ENCODE data around the gene MGAT4A. TPM values are rescaled to one million over a fixed set of nuclear protein-coding genes. Genes with fewer than 3 reads are reported as not detected.
A peak's percentile ranks its signal among the peaks of the same experiment; 100 is the strongest.
"Not testable (repeated sequence)": the region's sequence is repeated elsewhere in the genome, so short reads cannot be mapped to it uniquely, and the experiment has no call there.

The MGAT4A gene
- total and polyA plus RNA-seq, 2 donors (not counting 1 experiment from before 2014, with no cell fraction given) = 16.5 to 32.7 TPM

- Histone ChIP-seq H4K20me1 (ENCODE audit: control insufficient read depth, insufficient read depth, low read length, poor library complexity, severe bottlenecking) (no peaks in the 10 kb centered on the region), H3K4me3 (ENCODE audit: control extremely low read depth in 1 of 5, extremely low read depth in 1 of 5, insufficient read depth in 1 of 5, low read depth in 2 of 5, low read length in 4 of 5) (peak overlapping the region in 4 of 5 experiments; percentile 5 to 42 (median 31)), H3K36me3 (replicated peaks in 1 of 2; ENCODE audit: control extremely low read depth in 1 of 2, control insufficient read depth in 1 of 2, extremely low read depth in 1 of 2, insufficient read depth in 2 of 2, low read length in 1 of 2) (no peaks in the 10 kb centered on the region), H2AFZ (ENCODE audit: insufficient read depth, low read depth, low read length, poor library complexity, severe bottlenecking) (peak overlapping the region; percentile 40), H3K4me1 (ENCODE audit: control insufficient read depth in 2 of 2, insufficient read depth in 2 of 2, low read length in 2 of 2) (peaks cover 57 to 60% of the 10 kb centered on the region in 2 donors), H3K79me2 (ENCODE audit: control insufficient read depth, insufficient read depth, low read length) (no peaks in the 10 kb centered on the region), H3K27ac (ENCODE audit: low read length in 2 of 2) (peak overlapping the region; percentile 38 to 70), H3K4me2 (replicated peaks; ENCODE audit: low read depth, low read length, poor library complexity, severe bottlenecking) (peak overlapping the region; percentile 76), H3K9ac (ENCODE audit: low read length) (peak overlapping the region; percentile 52), H3K9me3 (ENCODE audit: control extremely low read depth in 1 of 3, control insufficient read depth in 2 of 3, insufficient read depth in 1 of 3, low read length in 2 of 3) (peaks cover 0 to 1% (median 0%) of the 10 kb centered on the region in 3 donors), H3K27me3 (replicated peaks in 1 of 4; ENCODE audit: control extremely low read depth in 1 of 4, control insufficient read depth in 3 of 4, insufficient read depth in 4 of 4, low read length in 3 of 4) (no peaks in the 10 kb centered on the region)
- peak overlapping the region; percentile 76 for H3K4me3 Mint-ChIP-seq
- DNase-seq (peak; percentile 81), ATAC-seq (ENCODE audit: low read depth) (peak; percentile 91)
- TF ChIP-seq CTCF (IDR thresholded peaks at IDR 0.05) = no peak
- TF ChIP-seq EZH2 (IDR thresholded peaks at IDR 0.05; ENCODE audit: borderline replicate concordance, insufficient read depth, low read depth, low read length, poor library complexity, severe bottlenecking) = no peak
- POLR2A ChIA-PET = interaction anchor here (0.8 kb wide), 1 partner anchor 27 kb away, joined by 3 read pairs; the partner anchor contains the start of gene MGAT4A
- H3K27ac Mint-ChIP-seq = peak overlapping the region; percentile 81
- H3K27me3 Mint-ChIP-seq = no peaks in the 10 kb centered on the region
- H3K9me3 Mint-ChIP-seq (ENCODE audit: insufficient read depth) = no peaks in the 10 kb centered on the region
- 0% methylated on average over 8 of the region's 9 CpGs for WGBS (ENCODE audit: insufficient coverage)
- CTCF ChIA-PET = interaction anchor here (0.9 to 1.8 kb wide), 3 partner anchors 27 to 109 kb away, joined by 6 to 7 read pairs (median 6); partner anchors contain the start of gene MGAT4A
- intact Hi-C loops (cut with micrococcal nuclease) = loop anchor here (1.0 to 5.0 kb wide), 2 partner anchors 27 to 46 kb away; partner anchors contain the start of gene MGAT4A
- H3K4me1 Mint-ChIP-seq = peaks cover 51% of the 10 kb centered on the region
Measured at GRCh38 chr2:98757904-98758421, 27.0 kb upstream of the MGAT4A start.

- no peak overlapping the region for H2AFZ ChIP-seq (ENCODE audit: insufficient read depth, low read depth, low read length, poor library complexity, severe bottlenecking)
- no peak overlapping the region for H3K4me2 ChIP-seq (replicated peaks; ENCODE audit: low read depth, low read length, poor library complexity, severe bottlenecking)
- peaks cover 33 to 34% of the 10 kb centered on the region in 2 donors for H3K4me1 ChIP-seq (ENCODE audit: control insufficient read depth in 2 of 2, insufficient read depth in 2 of 2, low read length in 2 of 2)
- H3K9me3 ChIP-seq (ENCODE audit: control extremely low read depth in 1 of 3, control insufficient read depth in 2 of 3, insufficient read depth in 1 of 3, low read length in 2 of 3) = no peaks in the 10 kb centered on the region
- TF ChIP-seq CTCF (IDR thresholded peaks at IDR 0.05) (no peak), EZH2 (IDR thresholded peaks at IDR 0.05; ENCODE audit: borderline replicate concordance, insufficient read depth, low read depth, low read length, poor library complexity, severe bottlenecking) (no peak)
- Mint-ChIP-seq H3K27ac (no peak overlapping the region), H3K9me3 (ENCODE audit: insufficient read depth) (no peaks in the 10 kb centered on the region), H3K4me3 (no peak overlapping the region), H3K4me1 (peaks cover 24% of the 10 kb centered on the region), H3K27me3 (no peaks in the 10 kb centered on the region)
- H3K27me3 ChIP-seq (replicated peaks in 1 of 4; ENCODE audit: control extremely low read depth in 1 of 4, control insufficient read depth in 3 of 4, insufficient read depth in 4 of 4, low read length in 3 of 4) = no peaks in the 10 kb centered on the region
- CTCF ChIA-PET = no interaction called here
- H4K20me1 ChIP-seq (ENCODE audit: control insufficient read depth, insufficient read depth, low read length, poor library complexity, severe bottlenecking) = no peaks in the 10 kb centered on the region
- no peaks in the 10 kb centered on the region for H3K36me3 ChIP-seq (replicated peaks in 1 of 2; ENCODE audit: control extremely low read depth in 1 of 2, control insufficient read depth in 1 of 2, extremely low read depth in 1 of 2, insufficient read depth in 2 of 2, low read length in 1 of 2)
- H3K79me2 ChIP-seq (ENCODE audit: control insufficient read depth, insufficient read depth, low read length) = no peaks in the 10 kb centered on the region
- POLR2A ChIA-PET = no interaction called here
- H3K27ac ChIP-seq (ENCODE audit: low read length in 2 of 2) = no peak overlapping the region
- H3K9ac ChIP-seq (ENCODE audit: low read length) = no peak overlapping the region
- intact Hi-C loops (cut with micrococcal nuclease) = no loop called here
- DNase-seq = no peak
- no peak for ATAC-seq (ENCODE audit: low read depth)
- no peak overlapping the region for H3K4me3 ChIP-seq (ENCODE audit: control extremely low read depth in 1 of 5, extremely low read depth in 1 of 5, insufficient read depth in 1 of 5, low read depth in 2 of 5, low read length in 4 of 5)
Measured at GRCh38 chr2:98753801-98754200, 22.9 kb upstream of the MGAT4A start.

- H3K4me3 Mint-ChIP-seq; H3K9ac ChIP-seq (ENCODE audit: low read length); H3K27me3 Mint-ChIP-seq; H3K79me2 ChIP-seq (ENCODE audit: control insufficient read depth, insufficient read depth, low read length); H3K9me3 Mint-ChIP-seq (ENCODE audit: insufficient read depth); DNase-seq; H3K4me3 ChIP-seq (ENCODE audit: control extremely low read depth in 1 of 5, extremely low read depth in 1 of 5, insufficient read depth in 1 of 5, low read depth in 2 of 5, low read length in 4 of 5); H3K36me3 ChIP-seq (replicated peaks in 1 of 2; ENCODE audit: control extremely low read depth in 1 of 2, control insufficient read depth in 1 of 2, extremely low read depth in 1 of 2, insufficient read depth in 2 of 2, low read length in 1 of 2); H3K27ac ChIP-seq (ENCODE audit: low read length in 2 of 2); H3K9me3 ChIP-seq (ENCODE audit: control extremely low read depth in 1 of 3, control insufficient read depth in 2 of 3, insufficient read depth in 1 of 3, low read length in 2 of 3); H2AFZ ChIP-seq (ENCODE audit: insufficient read depth, low read depth, low read length, poor library complexity, severe bottlenecking); H4K20me1 ChIP-seq (ENCODE audit: control insufficient read depth, insufficient read depth, low read length, poor library complexity, severe bottlenecking); H3K27ac Mint-ChIP-seq; ATAC-seq (ENCODE audit: low read depth); CTCF ChIA-PET; POLR2A ChIA-PET; H3K4me2 ChIP-seq (replicated peaks; ENCODE audit: low read depth, low read length, poor library complexity, severe bottlenecking); intact Hi-C loops (cut with micrococcal nuclease); H3K27me3 ChIP-seq (replicated peaks in 1 of 4; ENCODE audit: control extremely low read depth in 1 of 4, control insufficient read depth in 3 of 4, insufficient read depth in 4 of 4, low read length in 3 of 4): not testable (repeated sequence)
- peaks cover 33 to 34% of the 10 kb centered on the region in 2 donors for H3K4me1 ChIP-seq (ENCODE audit: control insufficient read depth in 2 of 2, insufficient read depth in 2 of 2, low read length in 2 of 2)
- H3K4me1 Mint-ChIP-seq = peaks cover 26% of the 10 kb centered on the region
- WGBS (ENCODE audit: insufficient coverage) = no CpG with 5 or more reads among the region's 4 CpGs
Measured at GRCh38 chr2:98752711-98753110, 21.8 kb upstream of the MGAT4A start.
